Non-pigmented ciliary epithelial cell (primary cell): ENCODE measurements around the gene PDE4A.
"Not testable (repeated sequence)": the region's sequence is repeated elsewhere in the genome, so short reads cannot be mapped to it uniquely, and the experiment has no call there.

Experiments used
- DNase-seq: peaks from one replicate; pipeline ENCODE4 v3.0.0-alpha.2; 2010; ENCODE audit warnings: low read depth

Gene PDE4A

DNA sequence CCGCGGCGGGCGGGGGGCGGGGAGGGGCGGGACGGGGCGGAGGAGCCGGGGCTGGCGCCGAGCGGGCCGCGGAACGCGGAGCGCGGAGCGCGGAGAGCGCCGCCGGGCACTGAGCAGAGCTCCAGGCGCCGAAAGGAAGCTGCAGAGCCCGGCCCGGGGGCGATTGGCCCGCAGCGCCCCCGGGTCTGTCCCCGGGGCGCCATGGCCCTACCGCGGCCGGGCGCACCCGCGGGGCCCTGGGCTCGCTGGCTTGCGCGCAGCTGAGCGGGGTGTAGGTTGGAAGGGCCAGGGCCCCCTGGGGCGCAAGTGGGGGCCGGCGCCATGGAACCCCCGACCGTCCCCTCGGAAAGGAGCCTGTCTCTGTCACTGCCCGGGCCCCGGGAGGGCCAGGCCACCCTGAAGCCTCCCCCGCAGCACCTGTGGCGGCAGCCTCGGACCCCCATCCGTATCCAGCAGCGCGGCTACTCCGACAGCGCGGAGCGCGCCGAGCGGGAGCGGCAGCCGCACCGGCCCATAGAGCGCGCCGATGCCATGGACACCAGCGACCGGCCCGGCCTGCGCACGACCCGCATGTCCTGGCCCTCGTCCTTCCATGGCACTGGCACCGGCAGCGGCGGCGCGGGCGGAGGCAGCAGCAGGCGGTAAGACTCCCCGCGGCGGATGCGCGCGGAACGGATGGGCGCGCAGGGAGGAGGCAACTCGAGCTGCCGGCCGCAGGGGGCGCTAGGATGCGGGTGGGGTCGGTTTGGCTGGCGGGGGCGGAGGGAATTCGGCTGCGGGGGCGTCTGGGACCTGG lies at the start of gene PDE4A:
PDE4A (plus strand) TSS at position 95 of the 796 bp plus-strand sequence; CDS start at position 322, 227 bp downstream.
- DNase-seq: no peak

DNA sequence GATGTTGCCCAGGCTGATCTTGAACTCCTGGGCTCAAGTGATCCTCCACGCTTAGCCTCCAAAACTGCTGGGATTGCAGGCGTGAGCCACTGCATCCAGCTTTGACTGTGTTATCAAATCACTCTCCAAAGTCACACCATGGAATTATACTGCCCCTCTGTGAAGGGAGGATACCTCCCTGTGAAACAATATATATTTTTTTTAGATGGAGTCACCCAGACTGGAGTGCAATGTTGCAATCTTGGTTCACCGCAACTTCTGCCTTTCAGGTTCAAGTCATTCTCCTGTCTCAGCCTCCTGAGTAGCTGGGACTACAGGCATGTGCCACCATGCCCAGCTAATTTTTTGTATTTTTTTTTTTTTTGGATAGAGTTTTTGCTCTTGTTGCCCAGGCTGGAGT lies 47.6 kb upstream of the PDE4A start:
- DNase-seq: no peak

DNA sequence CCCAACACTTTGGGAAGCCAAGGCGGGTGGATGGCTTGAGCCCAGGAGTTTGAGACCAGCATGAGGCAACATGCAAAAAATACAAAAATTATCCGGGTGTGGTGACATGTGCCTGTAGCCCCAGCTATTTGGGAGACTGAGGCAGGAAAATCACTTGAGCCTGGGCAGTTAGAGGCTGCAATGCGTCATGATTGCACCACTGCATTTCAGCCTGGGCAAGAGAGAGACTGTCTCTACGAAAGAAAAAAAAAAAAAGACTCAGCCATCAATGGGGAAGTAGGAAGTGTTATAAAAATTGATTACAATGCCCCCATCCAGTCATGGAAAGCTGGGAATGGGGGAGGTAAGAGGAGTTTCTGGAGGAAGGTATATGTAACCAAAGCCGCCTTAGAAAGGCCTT lies 45.4 kb upstream of the PDE4A start:
- DNase-seq: no peak

DNA sequence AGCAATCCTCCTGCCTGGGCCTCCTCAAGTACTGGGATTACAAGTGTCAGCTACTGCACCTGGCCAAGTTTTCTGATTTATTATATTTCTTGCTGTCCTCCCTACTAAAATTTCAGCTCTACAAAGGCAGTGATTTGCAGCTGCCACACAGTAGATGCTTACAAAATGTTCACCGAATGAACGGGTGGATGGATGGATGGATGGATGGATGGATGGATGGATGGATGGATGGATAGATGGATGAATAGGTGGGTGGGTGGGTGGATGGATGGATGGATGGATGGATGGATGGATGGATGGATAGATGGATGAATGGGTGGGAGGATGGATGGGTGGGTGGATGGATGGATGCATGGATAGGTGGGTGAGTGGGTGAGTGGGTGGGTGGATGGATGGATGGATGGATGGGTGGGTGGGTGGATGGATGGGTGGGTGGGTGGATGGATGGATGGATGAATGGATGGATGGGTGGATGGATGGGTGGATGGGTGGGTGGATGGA lies 43.1 kb upstream of the PDE4A start:
- not testable (repeated sequence) for DNase-seq

DNA sequence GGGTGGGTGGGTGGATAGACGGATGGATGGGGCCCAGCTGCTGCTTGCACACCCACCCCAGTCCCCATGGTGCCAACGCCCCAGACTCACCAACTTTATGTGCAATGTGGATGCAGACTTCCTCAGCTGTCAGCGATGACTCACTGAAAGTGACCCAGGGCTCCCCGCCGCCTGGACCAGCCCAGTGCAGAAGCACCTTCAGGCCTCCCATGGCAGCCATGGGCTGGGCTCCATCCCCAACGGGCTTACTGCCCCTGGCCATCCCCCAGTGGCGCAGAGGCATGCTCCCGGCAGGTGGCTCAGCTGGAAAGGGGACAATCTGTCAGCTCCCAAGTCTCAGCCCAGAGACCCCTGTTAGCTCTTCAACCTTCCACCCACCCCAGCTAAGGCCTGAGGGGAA lies 42.2 kb upstream of the PDE4A start:
- no peak for DNase-seq

DNA sequence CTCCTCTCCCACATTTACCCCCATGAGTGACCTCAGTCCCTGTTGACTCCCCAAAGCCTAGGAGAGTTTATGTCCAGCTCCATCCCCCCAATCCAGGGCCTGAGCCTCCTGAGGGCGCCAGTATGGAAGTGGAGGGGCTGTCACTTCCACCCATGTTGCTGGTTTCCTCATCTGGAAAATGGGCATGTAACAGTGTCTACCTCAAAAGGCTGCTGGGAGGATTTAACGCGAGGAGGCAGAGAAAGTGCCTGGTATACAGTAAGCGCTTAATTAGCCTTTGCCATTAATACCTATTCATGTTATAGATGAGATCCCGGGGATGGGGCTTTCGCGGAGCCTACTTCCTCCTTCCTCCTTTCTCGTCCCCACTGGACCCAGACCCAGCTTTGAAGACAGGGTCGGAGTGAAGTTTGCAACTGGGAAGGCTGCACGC lies 40.4 kb upstream of the PDE4A start:
- no peak for DNase-seq

DNA sequence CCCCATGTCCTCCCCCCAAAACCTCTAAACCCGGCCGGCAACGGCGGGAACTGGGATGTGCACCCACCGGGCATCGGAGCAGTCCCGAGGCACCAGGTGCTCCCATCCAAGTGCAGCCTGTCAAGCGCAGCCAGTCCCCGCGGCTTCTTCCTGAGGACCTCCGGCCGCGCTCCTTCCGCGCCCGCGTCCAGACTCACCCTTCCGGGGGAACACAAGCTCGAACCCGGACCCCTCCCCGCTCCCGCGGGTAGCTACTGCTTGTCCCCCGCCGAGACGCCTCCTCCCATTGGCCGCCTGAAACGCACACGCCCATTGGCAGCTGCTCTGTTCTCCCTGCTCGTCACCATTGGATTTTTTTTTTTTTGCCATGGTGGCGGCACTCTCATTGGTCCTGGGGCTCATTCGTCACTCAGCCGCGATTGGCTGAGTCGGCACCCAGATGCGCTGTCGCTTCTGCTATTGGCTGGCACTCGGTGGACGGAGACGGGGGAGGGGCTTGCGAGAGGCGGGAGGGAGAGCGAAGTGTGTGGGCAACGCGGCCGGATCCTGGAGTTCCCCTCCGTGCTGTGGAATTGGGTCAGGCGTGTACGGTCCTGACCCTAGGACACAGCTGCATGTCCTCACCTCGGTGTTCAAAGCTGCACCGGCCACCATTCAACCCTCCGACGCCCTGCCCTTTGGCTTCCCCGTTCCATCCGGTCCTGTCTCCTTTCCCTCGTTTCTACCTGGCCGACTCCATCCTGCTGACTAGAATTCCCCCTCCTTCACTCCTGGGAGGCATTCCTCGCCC lies 39.8 kb upstream of the PDE4A start, which contains the start of gene TYK2:
TYK2 (minus strand) TSS at position 260 of the 790 bp plus-strand sequence. CDS start 2,166 bp downstream, outside the sequence.
- DNase-seq: peak; percentile 95

DNA sequence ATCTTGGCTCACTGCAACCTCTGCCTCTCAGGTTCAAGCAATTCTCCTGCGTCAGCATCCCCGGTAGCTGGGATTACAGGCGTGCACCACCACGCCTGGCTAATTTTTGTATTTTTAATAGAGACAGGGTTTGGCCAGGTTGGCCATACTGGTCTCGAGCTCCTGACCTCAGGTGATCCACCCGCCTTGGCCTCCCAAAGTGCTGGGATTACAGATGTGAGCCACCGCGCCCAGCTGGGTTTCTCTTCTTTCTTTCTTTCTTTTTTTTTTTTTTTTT lies 37.2 kb upstream of the PDE4A start:
- not testable (repeated sequence) for DNase-seq

DNA sequence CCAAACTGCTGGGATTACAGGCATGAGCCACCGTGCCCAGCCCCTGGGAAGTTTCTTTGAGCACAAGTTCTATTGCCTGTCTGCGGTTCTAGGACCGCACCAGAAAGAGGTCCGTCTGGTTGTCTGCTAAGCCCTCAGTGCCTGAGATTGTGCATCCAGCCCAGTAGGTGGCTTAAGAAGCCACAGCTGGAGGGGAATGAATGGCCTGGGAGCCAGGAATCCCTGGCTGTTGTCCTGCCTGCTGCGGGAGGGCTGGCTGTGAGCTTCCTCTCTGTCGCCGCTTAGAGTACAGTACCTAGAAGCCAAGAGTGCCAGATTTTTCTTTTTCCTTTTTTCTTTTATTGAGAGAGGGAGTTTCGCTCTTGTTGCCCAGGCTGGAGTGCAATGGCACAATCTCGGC lies 35.8 kb upstream of the PDE4A start:
- no peak for DNase-seq

DNA sequence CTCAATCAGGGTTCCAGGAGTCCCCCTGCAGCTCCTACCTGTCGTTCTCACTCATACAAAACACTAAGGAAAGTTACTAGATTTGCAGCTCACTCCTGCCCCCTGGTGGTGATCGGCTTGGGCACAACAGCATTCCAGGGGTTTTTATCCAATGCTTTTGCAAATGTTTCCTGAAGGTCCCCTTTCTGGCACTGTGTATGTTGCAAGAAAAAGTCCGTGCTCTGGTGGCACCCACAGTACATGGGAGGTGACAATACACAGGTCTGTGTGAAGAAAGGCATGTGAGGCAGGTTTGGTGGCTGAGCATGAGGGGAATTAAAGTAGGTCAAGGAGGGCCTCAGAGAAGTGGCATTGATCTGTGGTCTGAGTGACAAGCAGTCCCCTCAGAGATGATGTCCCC lies 31.4 kb upstream of the PDE4A start:
- DNase-seq: no peak

DNA sequence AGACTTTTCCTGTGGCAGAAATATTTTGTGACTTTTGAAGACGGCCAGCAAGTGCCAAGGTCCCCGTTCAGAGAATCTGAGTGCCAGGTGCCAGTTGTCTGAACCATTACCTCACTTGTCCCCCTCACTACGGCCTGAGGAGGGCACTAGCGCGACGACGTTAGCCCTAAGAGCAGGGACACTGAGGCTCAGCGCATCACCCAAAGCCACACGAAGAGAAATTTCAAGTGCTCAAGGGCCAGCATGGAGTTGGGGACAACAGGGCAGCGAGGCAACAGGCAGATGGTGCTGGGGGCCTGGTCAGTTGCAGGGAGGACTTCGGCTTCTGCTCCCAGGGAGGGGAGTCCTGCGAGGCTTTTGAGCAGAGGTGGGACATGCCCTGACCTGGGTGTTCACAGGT lies 30.5 kb upstream of the PDE4A start:
- DNase-seq: no peak

DNA sequence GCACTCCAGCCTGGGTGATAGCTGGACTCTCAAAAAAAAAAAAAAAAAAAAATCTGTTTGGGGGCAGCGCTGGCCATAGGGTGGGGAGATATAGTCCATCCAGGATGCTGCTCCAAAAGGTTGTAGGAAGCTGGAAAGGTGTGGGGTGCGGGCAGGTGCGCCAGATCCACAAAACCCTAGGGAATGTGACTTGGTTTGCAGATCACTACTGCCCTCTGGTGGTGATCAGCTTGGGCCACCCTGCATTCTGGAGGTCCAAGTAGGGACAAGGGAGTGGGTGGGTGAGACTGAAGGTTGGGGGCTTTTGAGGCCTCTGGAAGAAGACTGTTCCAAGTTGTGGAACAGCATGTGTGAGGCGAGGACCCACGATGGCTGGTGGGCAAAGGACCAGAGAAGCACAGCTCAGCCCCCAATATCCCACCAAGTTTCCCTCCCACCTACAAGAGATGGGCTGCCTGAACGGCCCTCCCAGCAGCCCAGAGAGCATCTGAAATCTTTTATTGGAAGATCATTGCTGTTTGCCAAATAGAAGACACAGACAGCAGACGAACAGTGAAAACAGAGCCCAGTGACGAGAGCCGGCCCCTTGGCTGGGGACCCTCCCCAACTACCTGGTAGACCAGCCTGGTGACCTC lies 29.6 kb upstream of the PDE4A start:
- no peak for DNase-seq

DNA sequence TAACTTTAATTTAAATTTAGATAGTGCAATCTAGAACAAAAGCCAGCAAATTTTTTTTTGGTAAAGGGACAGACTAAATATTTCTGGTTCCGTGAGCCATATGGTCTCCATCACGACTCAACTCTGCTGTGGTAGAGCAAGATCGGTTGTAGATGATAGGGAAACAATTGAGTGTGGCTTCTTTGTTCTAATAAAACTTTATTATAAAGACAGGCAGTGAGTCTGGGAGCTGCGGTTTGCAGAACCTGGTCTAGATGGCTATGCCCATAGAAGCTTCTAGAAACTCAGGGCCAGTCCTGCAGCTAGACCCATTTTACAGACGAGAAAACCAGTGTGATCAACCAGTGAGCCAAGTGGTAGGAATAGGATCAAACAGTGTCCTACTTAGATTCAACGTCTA lies 28.2 kb upstream of the PDE4A start:
- DNase-seq: no peak

DNA sequence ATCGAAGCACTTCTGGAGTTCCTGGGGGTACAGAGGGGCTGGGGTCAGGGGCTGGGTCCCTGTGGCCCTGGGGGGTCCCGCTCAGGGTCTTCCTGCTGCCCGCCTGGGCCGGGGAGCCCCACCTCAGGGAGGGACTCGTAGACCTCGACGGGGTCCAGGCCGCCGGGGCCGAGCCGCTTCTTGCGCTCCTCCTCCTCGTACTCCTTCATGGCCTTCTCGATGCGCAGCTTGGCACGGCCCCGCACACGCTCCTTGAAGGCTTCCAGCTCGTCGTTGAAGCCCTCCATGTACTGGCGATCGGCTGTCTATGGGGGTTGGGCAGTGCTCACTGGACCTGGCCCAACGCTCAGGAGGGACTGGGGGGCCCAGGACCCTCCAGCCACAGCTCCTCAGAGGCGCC lies 27.2 kb upstream of the PDE4A start:
- no peak for DNase-seq

DNA sequence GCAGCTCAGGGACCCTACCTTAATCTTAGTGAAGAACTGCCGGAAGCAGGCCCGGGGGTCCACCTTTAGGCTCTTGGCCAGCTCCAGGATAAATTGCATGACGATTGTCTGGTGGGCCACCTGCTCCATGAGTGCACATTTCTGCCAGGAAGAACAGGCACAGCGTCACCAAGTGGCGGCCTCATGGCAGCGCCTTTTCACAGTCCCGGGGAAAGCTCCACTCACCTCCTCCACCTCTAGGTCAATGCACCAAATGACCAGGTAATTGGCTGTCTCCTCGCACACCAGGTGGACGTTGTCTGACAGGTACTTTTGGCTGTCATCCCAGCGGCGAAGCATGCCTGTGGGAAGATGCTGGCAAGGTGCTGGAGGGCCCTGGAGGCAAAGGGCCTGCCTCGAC lies 25.3 kb upstream of the PDE4A start:
- no peak for DNase-seq

DNA sequence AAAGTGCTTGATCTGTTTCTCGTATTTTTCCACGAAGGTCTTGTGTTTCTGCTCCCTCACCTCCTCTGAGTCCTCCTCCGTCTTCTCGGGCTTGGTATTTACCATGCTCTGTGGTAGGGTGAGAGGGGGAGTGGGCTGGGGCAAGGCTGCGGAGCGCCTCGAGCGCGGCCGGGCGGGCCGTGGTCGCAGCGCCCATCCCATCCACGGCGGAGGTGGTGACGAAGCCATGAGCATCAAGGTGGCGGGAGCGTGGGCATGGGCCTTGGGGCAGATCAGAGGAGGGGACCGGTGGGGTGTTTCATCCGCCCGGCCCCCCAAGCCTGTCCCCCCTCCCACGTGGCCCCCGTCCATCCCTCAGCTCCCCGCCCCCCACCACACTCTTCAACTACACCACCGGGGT lies 24.9 kb upstream of the PDE4A start:
- DNase-seq: no peak

DNA sequence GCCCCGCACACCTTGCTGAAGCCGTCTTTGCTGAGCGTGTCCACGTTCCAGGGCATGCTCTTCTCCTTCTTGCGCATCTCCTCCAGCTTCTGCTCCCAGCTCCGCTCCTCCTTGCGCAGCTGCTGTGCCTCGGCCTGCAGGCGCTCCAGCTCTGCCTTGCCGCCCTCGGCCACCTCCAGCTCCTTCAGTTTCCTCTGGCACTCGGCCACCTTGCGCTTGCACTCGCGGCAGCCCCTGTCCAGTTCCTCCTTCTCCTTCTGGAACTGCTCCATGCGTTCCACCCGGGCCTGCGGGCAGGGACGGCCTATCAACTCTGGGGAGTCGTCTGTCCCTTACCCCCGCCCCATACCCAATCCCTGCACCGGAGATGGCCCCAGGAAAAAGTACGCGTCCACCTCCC lies 24.4 kb upstream of the PDE4A start:
- no peak for DNase-seq

DNA sequence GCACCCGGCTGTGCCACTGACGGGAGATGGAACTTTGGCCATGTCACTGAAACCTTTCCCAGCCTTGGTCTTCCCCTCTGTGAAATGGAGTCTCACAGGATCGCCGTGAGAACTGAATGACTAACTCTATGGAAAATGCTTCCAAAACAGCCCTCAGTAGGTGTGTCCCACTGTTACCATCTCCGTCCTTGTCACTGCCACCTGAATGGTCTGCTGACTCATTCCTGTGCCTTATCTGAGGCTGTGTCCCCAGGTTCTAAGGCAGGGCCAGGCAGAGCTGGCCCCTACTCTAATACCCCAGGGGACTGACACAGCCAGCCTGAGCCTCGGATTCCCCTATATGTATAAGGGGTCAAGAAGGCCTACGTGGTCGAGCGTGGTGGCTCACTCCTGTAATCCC lies 21.5 kb upstream of the PDE4A start:
- no peak for DNase-seq

DNA sequence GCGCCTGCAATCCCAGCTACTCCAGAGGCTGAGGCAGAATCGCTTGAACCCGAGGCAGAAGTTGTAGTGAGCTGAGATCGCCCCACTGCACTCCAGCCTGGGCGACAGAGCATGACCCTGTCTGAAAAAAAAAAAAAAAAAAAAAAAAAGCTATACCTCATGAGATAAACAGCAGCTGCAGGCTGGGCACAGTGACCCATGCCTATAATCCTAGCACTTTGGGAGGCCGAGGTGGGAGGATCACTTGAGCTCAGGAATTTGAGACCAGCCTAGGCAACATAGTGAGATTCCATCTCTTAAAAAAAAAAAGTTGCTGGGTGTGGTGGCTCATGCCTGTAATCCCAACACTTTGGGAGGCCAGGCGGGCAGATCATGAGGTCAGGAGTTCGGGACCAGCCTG lies 21.0 kb upstream of the PDE4A start:
- DNase-seq: not testable (repeated sequence)

DNA sequence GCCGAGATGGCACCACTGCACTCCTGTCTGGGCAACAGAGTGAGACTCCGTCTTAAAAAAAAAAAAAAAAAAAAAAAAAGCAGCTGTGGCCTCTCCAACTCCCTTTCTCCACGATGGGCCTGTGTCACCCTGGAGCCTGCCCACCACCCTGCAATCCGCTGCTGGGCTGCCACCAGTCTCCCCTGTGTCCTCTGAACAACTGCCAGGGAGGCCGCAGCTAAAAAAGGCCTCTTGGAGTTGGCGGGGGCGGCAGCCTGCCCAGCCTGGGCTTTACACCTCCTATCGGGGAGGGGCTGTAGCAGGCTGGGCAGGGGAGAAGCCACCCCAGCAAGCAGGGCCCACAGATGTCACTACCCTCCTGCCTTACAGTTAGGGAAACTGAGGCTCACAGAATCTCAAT lies 20.5 kb upstream of the PDE4A start:
- no peak for DNase-seq

DNA sequence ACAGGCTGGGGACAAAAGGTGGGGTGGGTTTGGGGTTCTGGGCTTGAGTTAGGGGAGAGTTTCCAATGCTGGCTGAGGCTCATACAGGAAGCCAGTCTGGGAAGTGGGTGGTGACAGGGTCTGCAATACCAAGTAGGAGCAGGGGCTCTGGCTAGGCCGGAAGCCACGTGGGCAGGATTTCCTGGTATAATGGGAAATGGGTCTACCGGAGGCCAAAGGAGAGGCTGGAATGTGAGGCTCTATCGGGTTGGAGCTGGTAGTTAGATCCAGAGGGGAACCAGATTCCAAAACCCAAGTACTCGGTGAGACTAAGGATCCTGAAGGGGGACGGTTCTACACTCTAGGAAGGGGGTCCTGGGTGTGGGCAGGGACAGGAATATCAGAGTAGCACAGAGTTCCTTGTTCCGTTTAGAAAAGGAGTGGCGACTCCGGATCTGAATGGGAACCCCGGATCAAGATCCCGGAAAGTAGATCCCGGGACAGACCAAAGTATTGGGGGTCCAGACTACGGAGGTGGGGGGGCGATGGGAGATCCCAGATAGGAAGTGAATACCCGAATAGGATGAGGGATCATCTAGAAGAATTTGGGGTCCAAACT lies 17.8 kb upstream of the PDE4A start:
- no peak for DNase-seq
